GM21526 (cell line): ENCODE measurements around the gene UBR1.
"Not testable (repeated sequence)": the region's sequence is repeated elsewhere in the genome, so short reads cannot be mapped to it uniquely, and the experiment has no call there.

Experiments used
- ATAC-seq: cut with Tn5 transposase; IDR thresholded peaks from one replicate; pipeline ENCODE4 v1.9.1; 2021; ENCODE audit warnings: moderate library complexity; ENCODE audit not compliant: unreplicated experiment, low FRiP score

Gene UBR1

DNA sequence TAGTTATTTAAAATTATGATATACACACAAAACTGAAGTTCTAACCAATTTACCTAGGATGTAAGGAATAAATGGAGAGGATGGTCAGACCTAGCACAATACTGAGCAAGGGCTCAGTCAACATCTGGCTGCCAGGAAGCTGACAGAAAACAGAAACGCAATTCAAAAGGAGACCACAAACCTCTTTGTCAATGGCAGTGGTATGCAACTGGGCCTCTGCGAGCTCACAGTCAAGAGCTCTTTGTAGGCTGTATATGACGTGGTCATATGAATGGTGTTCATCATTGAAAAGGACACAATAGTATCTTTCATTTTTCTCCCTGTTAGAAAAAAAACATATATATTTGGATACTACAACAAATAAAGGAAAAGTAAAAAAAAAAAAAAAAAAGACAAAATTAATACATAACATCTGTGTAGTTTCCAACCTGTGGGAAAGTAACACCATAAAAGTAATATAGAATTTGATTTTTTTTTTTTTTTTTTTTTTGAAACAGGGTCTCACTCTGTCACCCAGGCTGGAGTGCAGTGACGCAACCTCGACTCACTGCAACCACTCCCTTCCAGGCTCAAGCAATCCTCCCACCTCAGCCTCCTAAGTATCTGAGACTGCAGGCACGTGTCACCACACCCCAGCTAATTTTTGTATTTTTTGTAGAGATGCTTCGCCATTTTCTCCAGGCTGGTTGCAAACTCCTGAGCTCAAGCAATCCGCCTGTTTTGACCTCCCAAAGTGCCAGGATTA lies 37.9 kb downstream of the UBR1 start:
- ATAC-seq: no peak

DNA sequence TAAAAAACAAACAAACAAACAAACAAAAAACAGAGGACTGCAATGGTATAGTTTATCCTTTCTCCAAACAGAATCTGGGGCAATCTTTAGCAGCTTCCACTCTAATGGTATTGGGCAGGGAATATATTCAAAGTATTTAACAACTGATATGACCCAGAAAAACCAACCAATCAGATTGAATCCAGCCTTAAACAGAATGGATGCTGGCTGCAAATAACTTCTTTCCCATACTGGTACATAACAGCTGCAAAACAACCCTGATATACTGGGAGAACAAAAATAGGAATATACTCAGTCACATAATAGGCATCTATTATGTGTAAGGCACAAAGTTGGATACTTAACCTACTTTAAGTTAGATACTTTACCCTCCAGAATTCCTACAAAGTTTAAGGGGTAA lies 49.1 kb downstream of the UBR1 start:
- no peak for ATAC-seq

DNA sequence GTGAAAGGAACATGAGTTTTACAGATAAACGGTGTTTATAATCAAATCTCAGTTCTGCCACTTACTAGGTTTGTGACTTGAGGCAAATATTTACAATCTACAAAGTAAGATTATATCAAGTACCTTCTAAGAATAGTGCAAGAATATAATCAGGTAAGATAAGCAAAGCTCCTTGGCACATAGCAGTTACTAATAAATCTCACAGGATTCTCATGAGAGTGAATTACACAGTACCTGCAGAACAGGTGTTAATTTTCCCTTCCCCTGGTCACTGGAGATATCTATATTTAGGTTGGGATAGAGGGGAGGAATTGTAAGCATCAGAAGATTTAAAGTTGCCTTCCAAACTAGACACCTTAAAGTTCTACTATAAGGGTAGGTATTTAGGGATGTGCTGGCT lies 53.0 kb downstream of the UBR1 start:
- ATAC-seq: no peak

DNA sequence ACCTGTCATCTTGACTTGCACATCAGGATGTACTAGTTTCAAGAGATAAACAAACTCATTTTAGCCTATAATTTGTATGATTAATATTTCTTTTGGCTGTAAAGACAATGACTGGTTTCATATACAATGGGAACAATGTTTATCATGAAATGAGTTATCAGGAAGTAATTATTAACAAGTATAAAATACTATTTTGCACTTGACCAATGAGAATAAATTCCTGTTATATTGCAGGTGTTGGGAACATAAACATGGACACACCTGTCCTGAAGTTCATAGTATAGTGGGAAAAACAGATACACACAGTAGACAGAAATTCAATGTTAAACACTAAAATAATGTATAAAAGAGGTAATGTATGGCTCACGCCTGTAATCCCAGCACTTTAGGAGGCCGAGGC lies 56.9 kb downstream of the UBR1 start:
- no peak for ATAC-seq

DNA sequence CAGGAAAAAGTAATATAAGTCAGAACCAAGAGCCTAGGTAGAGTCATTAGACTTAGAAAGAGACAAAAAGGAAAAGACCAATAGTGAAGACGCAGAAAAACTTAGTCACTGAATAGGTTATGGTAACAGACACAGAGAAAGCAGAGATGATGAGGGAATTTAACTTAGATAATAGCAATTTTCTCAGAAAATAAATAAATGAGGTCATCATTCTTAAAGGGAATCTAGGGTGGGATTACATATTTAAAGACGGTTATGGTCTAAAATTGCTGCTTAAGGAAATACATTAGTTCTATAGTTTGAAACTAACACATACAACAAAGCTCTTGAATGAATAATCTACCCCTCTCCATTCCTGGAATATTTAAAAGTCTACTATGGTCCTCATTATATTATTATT lies 59.4 kb downstream of the UBR1 start:
- no peak for ATAC-seq

DNA sequence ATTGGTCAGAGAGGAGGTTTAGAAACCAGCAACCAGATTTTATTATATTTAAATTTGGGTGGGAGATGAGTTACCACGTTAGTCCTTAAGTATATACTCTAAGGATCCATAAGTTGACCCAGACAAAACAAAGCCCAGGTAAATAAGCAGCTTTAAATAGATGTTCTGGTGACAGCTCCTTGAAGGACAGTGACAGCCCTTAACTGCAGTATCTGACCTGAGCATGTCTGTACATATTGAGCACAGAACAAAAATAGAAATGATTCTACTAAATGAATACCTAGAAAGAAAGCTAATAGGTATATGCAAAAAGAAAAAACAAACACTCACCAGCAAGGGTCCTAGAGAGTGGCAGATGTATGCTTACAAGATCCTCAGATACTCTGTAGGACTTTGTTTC lies 63.0 kb downstream of the UBR1 start:
- no peak for ATAC-seq

DNA sequence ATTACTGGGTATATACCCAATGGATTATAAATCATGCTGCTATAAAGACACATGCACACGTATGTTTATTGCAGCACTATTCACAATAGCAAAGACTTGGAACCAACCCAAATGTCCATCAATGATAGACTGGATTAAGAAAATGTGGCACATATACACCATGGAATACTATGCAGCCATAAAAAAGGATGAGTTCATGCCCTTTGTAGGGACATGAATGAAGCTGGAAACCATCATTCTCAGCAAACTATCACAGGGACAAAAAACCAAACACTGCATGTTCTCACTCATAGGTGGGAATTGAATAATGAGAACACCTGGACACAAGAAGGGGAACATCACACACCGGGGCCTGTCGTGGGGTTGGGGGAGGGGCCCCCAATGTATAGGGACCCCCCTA lies 64.8 kb downstream of the UBR1 start:
- ATAC-seq: not testable (repeated sequence)

DNA sequence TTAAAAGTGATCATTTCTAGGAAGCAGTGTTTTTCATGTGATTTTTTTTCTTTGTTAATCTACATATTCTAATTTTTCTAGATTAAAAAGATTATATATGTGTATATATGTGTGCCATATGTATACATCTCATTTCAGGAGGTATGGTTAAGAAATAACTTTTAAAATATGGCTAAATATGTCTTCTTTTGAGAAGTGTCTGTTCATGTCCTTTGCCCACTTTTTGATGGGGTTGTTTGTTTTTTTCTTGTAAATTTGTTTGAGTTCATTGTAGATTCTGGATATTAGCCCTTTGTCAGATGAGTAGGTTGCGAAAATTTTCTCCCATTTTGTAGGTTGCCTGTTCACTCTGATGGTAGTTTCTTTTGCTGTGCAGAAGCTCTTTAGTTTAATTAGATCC lies 70.6 kb downstream of the UBR1 start:
- ATAC-seq: not testable (repeated sequence)

DNA sequence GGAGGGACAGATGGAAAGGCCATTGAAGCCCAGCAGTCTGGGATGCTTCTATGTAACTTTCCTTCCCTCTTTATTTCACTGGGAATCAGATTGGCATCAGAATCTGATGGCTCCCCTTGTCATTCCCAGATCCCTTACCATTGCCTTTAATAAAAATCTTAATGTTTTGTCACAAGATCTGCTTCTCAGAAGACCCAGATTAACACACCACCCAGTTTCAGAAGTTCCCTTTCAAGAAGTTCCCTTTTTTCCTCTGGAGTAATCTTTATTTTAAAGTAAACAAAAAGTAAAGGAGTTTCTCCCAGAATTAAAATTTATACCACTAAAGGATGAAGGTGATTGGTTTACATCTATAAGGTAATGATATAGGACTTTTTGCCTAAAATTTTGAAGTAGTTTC lies 76.4 kb downstream of the UBR1 start:
- ATAC-seq: no peak

DNA sequence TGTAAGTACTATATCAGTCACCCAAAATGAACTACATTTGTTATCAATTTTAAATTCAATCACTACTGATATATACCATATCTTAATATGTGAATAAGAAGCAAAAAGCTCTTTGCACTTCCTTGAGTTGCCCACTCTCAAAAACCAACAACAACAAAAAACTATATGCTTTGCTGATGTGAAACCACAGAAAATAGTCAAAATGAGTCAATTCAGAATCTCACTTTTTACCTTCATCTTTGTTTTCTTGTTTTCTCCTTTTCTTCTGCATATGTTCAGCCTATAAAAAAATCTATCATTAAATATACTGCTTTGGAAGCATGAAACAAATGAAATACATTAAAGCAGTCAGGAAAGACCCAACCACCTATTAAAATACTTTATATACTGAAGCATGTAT lies 80.7 kb downstream of the UBR1 start:
- ATAC-seq: no peak

DNA sequence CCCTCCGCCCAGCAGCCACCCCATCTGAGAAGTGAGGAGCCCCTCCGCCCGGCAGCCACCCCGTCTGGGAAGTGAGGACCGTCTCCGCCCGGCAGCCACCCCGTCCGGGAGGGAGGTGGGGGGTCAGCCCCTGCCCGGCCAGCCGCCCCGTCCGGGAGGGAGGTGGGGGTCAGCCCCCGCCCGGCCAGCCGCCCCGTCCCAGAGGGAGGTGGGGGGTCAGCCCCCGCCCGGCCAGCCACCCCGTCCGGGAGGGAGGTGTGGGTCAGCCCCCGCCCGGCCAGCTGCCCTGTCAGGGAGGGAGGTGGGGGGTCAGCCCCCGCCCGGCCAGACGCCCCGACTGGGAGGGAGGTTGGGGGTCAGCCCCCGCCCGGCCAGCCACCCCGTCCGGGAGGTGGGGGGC lies 91.2 kb downstream of the UBR1 start:
- not testable (repeated sequence) for ATAC-seq

DNA sequence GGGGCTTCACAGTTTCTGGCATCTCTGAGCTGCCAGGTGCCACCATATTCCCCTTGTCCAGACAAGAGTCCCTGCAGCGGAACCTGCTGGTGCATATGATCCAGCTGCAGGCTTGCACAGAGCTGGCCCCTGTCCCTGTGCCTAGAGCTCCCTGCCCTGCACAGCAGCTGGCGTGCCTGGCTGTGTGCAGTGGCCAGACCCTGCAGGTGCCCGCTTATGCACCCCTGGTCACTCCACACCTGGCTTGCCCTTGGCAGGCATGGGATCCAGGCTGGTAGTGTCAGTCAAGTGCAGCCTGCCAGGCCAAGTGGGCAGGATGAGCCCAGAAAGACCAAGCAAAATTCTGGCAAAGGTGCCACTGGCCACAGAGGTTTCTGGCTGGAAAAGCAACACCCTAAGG lies 96.6 kb downstream of the UBR1 start:
- ATAC-seq: no peak

DNA sequence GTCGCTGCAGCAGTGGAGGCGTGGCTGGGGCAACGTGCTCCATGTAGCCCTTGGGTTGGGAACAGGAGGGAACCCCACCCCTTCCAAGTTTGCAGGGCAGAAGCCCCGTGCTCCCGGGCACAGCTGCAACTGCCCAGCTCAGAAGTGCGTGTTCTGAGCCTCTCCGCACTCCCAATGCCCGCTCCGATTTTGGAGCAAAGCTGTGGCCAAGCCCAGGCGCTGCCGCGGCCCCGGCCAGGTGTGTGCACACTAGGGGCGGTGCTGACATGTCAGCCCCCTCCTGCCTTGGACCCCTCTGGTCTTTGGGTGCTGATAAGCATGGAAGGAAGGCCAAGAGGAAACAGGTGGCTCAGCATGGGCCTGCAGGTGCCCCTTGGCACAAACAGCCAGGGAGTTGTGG lies 97.7 kb downstream of the UBR1 start:
- no peak for ATAC-seq

DNA sequence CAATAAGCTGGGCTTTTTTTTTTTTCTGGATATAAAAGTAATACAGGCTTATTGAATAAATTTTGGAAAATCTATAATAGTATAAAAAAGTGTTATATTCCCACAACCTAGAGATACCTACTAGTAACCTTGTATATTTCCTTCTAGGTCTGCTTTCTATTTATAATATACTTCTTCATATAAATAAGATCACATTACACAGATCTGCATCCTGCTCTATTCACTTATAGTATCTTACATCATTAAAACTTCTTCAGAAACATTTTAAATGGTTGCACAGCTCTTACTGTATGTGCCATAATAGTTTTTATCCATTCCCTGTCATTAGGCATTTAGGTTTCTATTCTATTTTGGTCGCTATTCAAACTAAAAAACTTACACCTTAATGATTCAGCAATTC lies 98.3 kb downstream of the UBR1 start:
- no peak for ATAC-seq

DNA sequence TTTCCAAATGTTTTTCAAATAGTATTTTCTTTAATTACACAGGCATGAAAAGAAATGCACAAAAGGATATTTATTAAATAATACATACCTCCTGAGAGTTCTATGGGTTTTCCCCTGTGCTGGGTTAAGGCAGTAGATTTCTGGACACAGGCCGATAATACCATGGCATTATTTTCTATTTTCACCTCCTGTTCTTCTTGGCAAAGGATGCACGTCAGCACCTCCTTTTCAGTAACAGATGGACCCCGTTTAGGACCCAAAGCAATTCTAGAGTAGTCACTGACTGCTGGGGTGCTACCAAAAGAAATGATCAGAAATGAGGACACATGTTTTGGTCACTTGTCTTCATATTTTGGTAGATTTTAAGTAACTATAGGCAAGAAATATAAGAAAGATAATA lies 98.8 kb downstream of the UBR1 start:
- no peak for ATAC-seq

DNA sequence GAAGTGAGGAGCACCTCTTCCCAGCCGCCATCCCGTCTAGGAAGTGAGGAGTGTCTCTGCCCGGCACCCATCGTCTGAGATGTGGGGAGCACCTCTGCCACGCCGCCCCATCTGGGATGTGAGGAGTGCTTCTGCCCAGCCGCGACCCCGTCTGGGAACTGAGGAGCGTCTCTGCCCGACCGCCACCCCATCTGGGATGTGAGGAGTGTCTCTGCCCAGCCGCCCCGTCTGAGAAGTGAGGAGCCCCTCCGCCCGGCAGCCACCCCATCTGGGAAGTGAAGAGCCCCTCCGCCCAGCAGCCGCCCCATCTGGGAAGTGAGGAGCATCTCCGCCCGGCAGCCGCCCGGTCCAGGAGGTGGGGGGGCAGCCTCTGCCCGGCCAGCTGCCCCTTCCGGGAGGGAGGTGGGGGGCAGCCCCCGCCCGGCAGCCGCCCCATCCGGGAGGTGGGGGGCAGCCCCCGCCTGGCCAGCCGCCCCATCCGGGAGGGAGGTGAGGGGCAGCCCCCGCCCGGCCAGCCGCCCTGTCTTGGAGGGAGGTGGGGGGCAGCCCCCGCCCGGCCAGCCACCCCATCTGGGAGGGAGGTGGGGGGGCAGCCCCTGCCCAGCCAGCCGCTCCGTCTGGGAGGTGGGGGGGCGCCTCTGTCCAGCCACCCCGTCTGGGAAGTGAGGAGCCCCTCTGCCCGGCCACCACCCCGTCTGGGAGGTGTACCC lies 100.8 kb downstream of the UBR1 start:
- not testable (repeated sequence) for ATAC-seq

DNA sequence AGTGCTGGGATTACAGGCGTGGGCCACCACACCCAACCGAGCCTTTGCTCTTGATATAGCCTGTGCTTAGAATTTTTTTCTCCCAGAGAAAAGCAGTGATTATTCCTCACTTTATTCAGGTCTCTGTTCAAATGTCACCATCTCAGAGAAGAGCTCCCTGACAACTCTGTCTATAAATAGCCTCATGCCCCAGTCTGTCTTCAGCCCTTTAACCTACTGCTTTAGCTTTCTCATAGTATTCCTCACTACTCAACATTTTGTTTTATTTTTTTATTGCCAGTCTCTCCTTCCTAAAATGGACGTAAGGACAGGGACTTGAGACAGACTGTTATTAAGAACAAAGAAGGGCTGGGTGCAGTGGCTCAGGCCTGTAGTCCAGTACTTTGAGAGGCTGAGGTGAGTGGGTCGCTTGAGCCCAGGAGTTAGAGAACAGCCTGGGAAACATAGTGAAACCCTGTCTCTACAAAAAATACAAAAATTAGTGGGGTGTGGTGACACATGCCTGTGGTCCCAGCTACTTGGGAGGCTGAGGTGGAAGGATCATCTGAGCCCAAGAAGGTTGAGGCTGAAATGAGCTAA lies 106.5 kb downstream of the UBR1 start:
- ATAC-seq: no peak

DNA sequence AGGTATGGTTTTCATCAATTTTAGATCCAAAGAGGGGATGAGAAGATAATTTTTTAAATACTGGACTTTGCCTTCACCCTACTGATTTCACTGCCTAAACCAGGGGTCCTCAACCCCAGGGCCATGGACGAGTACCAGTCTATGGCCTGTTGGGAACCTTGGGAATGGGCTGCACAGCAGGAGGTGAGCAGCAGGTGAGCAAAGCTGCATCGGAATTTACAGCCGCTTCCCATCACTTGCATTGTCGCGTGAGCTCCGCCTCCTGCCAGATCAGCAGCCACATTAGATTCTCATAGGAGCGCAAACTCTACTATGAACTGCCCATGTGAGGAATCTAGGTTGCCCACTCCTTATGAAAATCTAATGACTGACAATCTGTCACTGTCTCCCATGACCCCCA lies 109.0 kb downstream of the UBR1 start:
- no peak for ATAC-seq

DNA sequence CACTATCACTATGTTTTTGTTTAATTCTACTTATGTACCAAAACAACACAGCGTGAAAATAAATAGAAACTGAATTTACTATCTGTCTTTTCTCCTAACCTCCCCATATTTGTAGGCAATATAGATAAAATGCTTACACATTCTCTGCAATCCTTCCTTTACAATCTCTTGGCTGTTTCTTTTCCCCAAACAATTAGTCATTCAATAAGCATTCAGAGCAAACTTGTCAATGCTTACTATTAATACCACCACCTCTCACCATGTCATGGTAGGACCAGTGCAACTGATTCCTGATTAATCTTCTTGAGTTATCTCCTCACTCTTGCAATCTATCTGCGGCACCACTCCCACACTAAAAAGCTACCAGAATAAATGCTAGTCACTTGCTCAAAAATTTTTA lies 111.3 kb downstream of the UBR1 start:
- ATAC-seq: no peak

DNA sequence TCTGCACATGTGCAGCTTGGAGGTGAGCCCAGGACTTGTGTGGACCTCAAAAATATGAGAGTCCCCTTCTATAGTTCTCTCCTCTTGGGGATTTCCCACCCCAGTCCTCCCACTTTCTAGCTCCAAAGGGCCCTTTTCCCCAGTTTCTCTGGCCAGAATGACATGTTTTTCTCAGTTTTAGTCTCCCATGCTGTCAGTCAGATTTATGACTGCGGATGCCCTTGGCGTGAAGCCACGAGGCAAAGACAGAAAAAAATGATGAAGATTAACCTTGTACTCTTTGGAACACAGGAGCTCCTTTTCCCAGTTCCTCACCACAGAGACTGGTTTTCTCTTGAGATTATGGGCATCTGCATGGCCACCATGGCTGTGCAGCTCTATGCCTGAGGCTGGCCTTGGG lies 113.2 kb downstream of the UBR1 start:
- no peak for ATAC-seq

DNA sequence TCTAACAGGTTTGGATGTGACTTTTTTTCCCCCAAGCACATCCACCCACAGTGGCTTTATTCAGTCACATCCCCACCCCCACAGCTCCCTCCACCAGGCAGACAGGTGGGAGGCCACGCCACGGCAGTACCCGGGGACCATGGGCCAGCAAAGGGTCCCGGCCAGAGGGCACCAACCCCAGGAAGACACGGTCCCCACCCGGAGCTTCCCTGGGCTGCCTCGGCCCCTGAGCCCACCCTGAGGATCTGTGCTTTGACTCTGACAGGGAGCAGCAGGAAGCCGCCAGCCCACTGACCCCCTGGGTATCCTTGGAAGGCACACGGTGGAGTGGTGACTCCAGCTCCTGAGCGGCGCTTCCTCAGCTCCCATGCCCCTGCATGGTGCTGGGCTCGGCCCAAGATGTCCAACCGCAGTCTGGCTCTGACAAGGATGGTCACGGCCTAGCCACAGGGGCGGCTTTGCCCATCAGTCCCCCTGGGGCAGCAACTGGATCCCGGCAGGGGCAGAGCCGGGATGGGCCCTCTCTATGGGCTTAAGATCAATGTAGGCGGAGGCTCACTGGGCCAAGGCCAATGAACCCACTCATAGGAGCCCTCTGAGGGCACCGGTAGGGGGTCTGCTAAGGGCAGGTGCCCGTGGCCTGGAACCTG lies 119.0 kb downstream of the UBR1 start:
- ATAC-seq: no peak
